NB4 (cell line): ENCODE measurements around the gene ZNF71.

Experiments used
- CTCF ChIP-seq: IDR thresholded peaks from one replicate; pipeline ENCODE4 v1.5.1; 2012; ENCODE audit warnings: low read depth, low read length
- MAX ChIP-seq: IDR thresholded peaks from 2 replicates; pipeline ENCODE4 v1.6.1; 2011; ENCODE audit warnings: low read depth, low read length
- POLR2A ChIP-seq: IDR thresholded peaks from 2 replicates; pipeline ENCODE4 v1.6.1; 2011; ENCODE audit warnings: mild to moderate bottlenecking; ENCODE audit not compliant: insufficient read length; ENCODE audit errors: extremely low read depth

- TF ChIP-seq CTCF, result no peak
- no peak for TF ChIP-seq POLR2A
- TF ChIP-seq MAX, result no peak
Measured at GRCh38 chr19:56594446-56594782, 688 bp upstream of the ZNF71 start.
